Endothelial cell of umbilical vein (primary cell): ENCODE results near the gene MEIOB. TPM values are rescaled to one million over a fixed set of nuclear protein-coding genes. Genes with fewer than 3 reads are reported as not detected.

Source experiments
- BruUV-seq: library from RNA; stranded (reverse); fragments of 400-500 nt; replicated peaks from 2 replicates; lab custom pipeline; 2021; lab: Mats Ljungman, UMichigan
- CTCF ChIA-PET: fragments of 300-600, 350-600 bp; sonication (Branson Sonifier 250); formaldehyde crosslinking; loops from one replicate; lab custom pipeline; 2021; ENCODE audit warnings: antibody characterized with exemption, inconsistent platforms; lab: Charles Lee
- POLR2A ChIA-PET: fragments of 300-600, 350-600 bp; sonication (Branson Sonifier 250); formaldehyde crosslinking; loops from one replicate; lab custom pipeline; 2021; ENCODE audit warnings: antibody characterized with exemption, inconsistent platforms; lab: Charles Lee
- DNase-seq: peaks from one replicate; pipeline ENCODE4 v3.0.0-alpha.2; 2011; ENCODE audit warnings: low read depth, low spot score
- FAIRE-seq: peaks from 2 replicates; lab custom pipeline; 2011; peaks lifted over from hg19 to GRCh38; lab: Jason Lieb, UNC
- H2AFZ ChIP-seq: 2 replicates; pipeline ENCODE4 v1.6.0; 2012; ENCODE audit warnings: low read depth, low read length, control low read depth, inconsistent platforms
- H3K27ac ChIP-seq: 2 replicates; pipeline ENCODE4 v1.5.1; 2011; ENCODE audit warnings: low read depth, mild to moderate bottlenecking, control low read depth, low read length, moderate library complexity; ENCODE audit not compliant: insufficient read depth
- H3K27me3 ChIP-seq, 2 experiments: 2 replicates each; pipeline versions ENCODE4 v1.6.0 to v1.6.1; 2011; ENCODE audit warnings: low read length in 2 of 2, mixed read lengths in 1 of 2; ENCODE audit not compliant: control insufficient read depth in 2 of 2, insufficient read depth in 2 of 2
- H3K36me3 ChIP-seq, 2 experiments: 2 replicates in 1 of 2; 3 replicates in 1 of 2; pipeline ENCODE4 v1.5.1; 2011; ENCODE audit warnings: low read length in 2 of 2, mild to moderate bottlenecking in 1 of 2, moderate library complexity in 1 of 2; ENCODE audit not compliant: control insufficient read depth in 2 of 2, insufficient read depth in 2 of 2; ENCODE audit errors: extremely low read depth in 1 of 2
- H3K4me1 ChIP-seq: 3 replicates; pipeline ENCODE4 v1.5.1; 2011; ENCODE audit warnings: mild to moderate bottlenecking, low read length; ENCODE audit not compliant: control insufficient read depth, insufficient read depth; ENCODE audit errors: extremely low read depth
- H3K4me2 ChIP-seq: 2 replicates; pipeline ENCODE4 v1.6.1; 2011; ENCODE audit warnings: low read length, control low read depth, mixed read lengths; ENCODE audit not compliant: insufficient read depth
- H3K4me3 ChIP-seq, 3 experiments: fragments of 200-600 bp in 1 of 3; sonication (generic), shearing (Covaris generic) in 1 of 3; replicated peaks in 1 of 3; 2 replicates each; pipeline ENCODE4 v1.5.1; 2011 to 2016; ENCODE audit warnings: control low read depth in 3 of 3, low read length in 3 of 3, mild to moderate bottlenecking in 2 of 3, inconsistent platforms in 1 of 3, low read depth in 1 of 3, moderate library complexity in 1 of 3; ENCODE audit not compliant: insufficient read depth in 1 of 3
- H3K79me2 ChIP-seq: 2 replicates; pipeline ENCODE4 v1.6.0; 2012; ENCODE audit warnings: low read length, inconsistent platforms; ENCODE audit not compliant: control insufficient read depth, insufficient read depth
- H3K9ac ChIP-seq: replicated peaks from 2 replicates; pipeline ENCODE3; 2011; ENCODE audit warnings: low read length, control low read depth; ENCODE audit not compliant: insufficient read depth; ENCODE audit errors: extremely low read depth
- H3K9me1 ChIP-seq: replicated peaks from 3 replicates; pipeline ENCODE4 v1.6.0; 2011; ENCODE audit warnings: mild to moderate bottlenecking, low read length; ENCODE audit not compliant: control insufficient read depth, insufficient read depth; ENCODE audit errors: extremely low read depth
- H3K9me3 ChIP-seq: replicated peaks from 2 replicates; pipeline ENCODE4 v1.5.1; 2012; ENCODE audit warnings: low read length, inconsistent platforms; ENCODE audit not compliant: control insufficient read depth, insufficient read depth
- H4K20me1 ChIP-seq: replicated peaks from 2 replicates; pipeline ENCODE3; 2011; ENCODE audit warnings: mild to moderate bottlenecking, low read length; ENCODE audit not compliant: control insufficient read depth, insufficient read depth; ENCODE audit errors: extremely low read depth
- CTCF ChIP-seq, 2 donors: IDR thresholded peaks; 1 replicate in 1 of 2; 2 replicates in 1 of 2; pipeline ENCODE4 v1.5.1; 2011; ENCODE audit warnings: low read length in 2 of 2, mild to moderate bottlenecking in 2 of 2, moderate library complexity in 2 of 2, control low read depth in 1 of 2, inconsistent platforms in 1 of 2, low read depth in 1 of 2; ENCODE audit not compliant: insufficient read depth in 1 of 2; ENCODE audit errors: extremely low read depth in 1 of 2
- EZH2 ChIP-seq: IDR thresholded peaks from 2 replicates; pipeline ENCODE4 v1.6.1; 2012; ENCODE audit warnings: borderline replicate concordance, low read depth, mild to moderate bottlenecking, moderate library complexity, low read length, inconsistent platforms; ENCODE audit not compliant: severe bottlenecking
- FOS ChIP-seq: IDR thresholded peaks from 2 replicates; pipeline ENCODE4 v1.6.1; 2011; ENCODE audit warnings: mild to moderate bottlenecking, low read length, moderate library complexity, borderline replicate concordance; ENCODE audit not compliant: insufficient read depth
- GATA2 ChIP-seq: IDR thresholded peaks from 2 replicates; pipeline ENCODE4 v1.7.0; 2011; ENCODE audit warnings: low read depth, mild to moderate bottlenecking, moderate library complexity, mixed read lengths, low read length; ENCODE audit not compliant: insufficient read length, insufficient read depth
- JUN ChIP-seq: IDR thresholded peaks from 2 replicates; pipeline ENCODE4 v1.6.1; 2011; ENCODE audit warnings: borderline replicate concordance, low read depth; ENCODE audit not compliant: insufficient read length, insufficient read depth
- MAX ChIP-seq: IDR thresholded peaks from 2 replicates; pipeline ENCODE4 v1.6.1; 2011; ENCODE audit not compliant: insufficient read depth, insufficient read length
- MYC ChIP-seq: IDR thresholded peaks from one replicate; pipeline ENCODE4 v1.6.1; 2011; ENCODE audit warnings: mild to moderate bottlenecking, low read depth, low read length
- POLR2A ChIP-seq: IDR thresholded peaks from 2 replicates; pipeline ENCODE4 v1.6.1; 2012; ENCODE audit warnings: low read depth, mild to moderate bottlenecking, control low read depth, low read length
- POLR2AphosphoS5 ChIP-seq: IDR thresholded peaks from 2 replicates; pipeline ENCODE4 v1.6.1; 2012; ENCODE audit warnings: low read depth, mild to moderate bottlenecking, control low read depth, low read length, moderate library complexity; ENCODE audit not compliant: insufficient read depth
- dilution Hi-C: fragments of 300-500 bp; cut with MboI; formaldehyde crosslinking; loops from one replicate; pipeline ENCODE4 v1.15.0; 2019; ENCODE audit warnings: low sequenced_read_pairs; ENCODE audit not compliant: extremely low pct_ligation_motif_present
- intact Hi-C: fragments of 100-400 bp; cut with micrococcal nuclease; formaldehyde crosslinking; loops from one replicate; pipeline ENCODE4 v1.10.0; 2022
- polyA plus RNA-seq, 4 experiments: library from polyadenylated mRNA; depleted of rRNA in 3 of 4; stranded (reverse) in 3 of 4; unstranded in 1 of 4; fragments of >200 nt; gene quantifications; 2 replicates each; pipeline versions ENCODE4 v1.2.1 to v1.2.3, GENCODE V29; 2011 to 2012; ENCODE audit warnings: missing spikeins in 1 of 4
- total RNA-seq: library from RNA; stranded (reverse); gene quantifications from 2 replicates; pipeline ENCODE4 v1.2.3, GENCODE V29; 2021

MEIOB gene
- total and polyA plus RNA-seq, 2 donors (not counting 3 experiments of a cell fraction or from before 2014, with no cell fraction given): 0.04 TPM; not detected in 1

- H3K36me3 ChIP-seq: no peaks in the 10 kb centered on the region
- no peak overlapping the region for H3K4me3 ChIP-seq
- H3K4me2 ChIP-seq: no peak overlapping the region
- no peak overlapping the region for H3K27ac ChIP-seq
- FAIRE-seq (no peak), DNase-seq (no peak)
- no peaks in the 10 kb centered on the region for H3K9me1 ChIP-seq
- H3K9ac ChIP-seq: no peak overlapping the region
- H3K27me3 ChIP-seq: peaks cover 5 to 13% of the 10 kb centered on the region in 2 experiments
- ChIA-PET POLR2A (no interaction called here), CTCF (interaction anchor here (1.0 to 1.8 kb wide), 4 partner anchors 13 to 18 kb away, joined by 3 to 4 read pairs (median 4); no protein-coding TSS in a partner anchor)
- no TSS peak for BruUV-seq
- dilution Hi-C loops (no loop called here), intact Hi-C loops (no loop called here)
- H4K20me1 ChIP-seq: no peaks in the 10 kb centered on the region
- TF ChIP-seq EZH2: no peak
- TF ChIP-seq POLR2A: no peak
- no peak for TF ChIP-seq POLR2AphosphoS5
- no peak for TF ChIP-seq JUN
- TF ChIP-seq FOS: no peak
- TF ChIP-seq CTCF (IDR thresholded peaks at IDR 0.05; ENCODE audit: extremely low read depth in 1 of 2, insufficient read depth in 1 of 2, low read depth in 1 of 2, low read length in 2 of 2): no peak
- no peak for TF ChIP-seq MYC
- TF ChIP-seq MAX: no peak
- TF ChIP-seq GATA2: no peak
- H3K9me3 ChIP-seq: no peaks in the 10 kb centered on the region
- H3K4me1 ChIP-seq: no peaks in the 10 kb centered on the region
- no peaks in the 10 kb centered on the region for H3K79me2 ChIP-seq
- no peak overlapping the region for H2AFZ ChIP-seq
Observed at GRCh38 chr16:1879477-1879876, 7.5 kb upstream of the MEIOB start.
